ENCODE results near the gene GALNT18.

GRCh38 chr11:11407065-11407762 lies 214.6 kb downstream of the GALNT18 start:
- TF ChIP-seq CTCF (IDR thresholded peaks at IDR 0.05): no peak
- TF ChIP-seq POLR2A (IDR thresholded peaks at IDR 0.05): no peak

All from ovary (tissue), 3 donors.